ENCODE results near the gene RSAD2. TPM values are rescaled to one million over a fixed set of nuclear protein-coding genes. Genes with fewer than 3 reads are reported as not detected.

The RSAD2 gene
- total and polyA plus RNA-seq, 2 of the 4 experiments (the other 2 are of a cell fraction), result not detected

DNA sequence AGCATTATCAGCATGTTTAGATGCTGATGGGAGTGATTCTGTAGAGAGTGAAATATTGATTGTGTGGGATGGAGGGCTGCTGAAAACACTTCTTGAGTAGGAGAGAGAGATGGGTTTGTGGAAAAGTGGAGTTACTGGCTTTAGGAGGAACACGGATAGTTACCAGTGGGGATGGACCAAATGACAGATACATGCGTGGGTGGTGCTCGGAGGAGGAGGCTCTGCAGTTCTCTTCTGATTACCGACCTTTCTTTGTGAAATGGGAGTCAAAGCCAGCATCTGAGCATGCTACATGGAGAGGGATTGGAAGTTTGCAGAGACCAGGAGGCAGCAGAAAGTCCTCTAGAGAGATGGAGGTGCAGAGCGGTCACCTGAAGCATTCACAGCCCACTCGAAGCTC, 65.9 kb downstream of the RSAD2 start:
- no peak overlapping the region for H2AK9ac ChIP-seq (replicated peaks; ENCODE audit: low read depth, low read length, poor library complexity)
- H3K4me2 ChIP-seq (ENCODE audit: low read depth, low read length), result no peak overlapping the region
- ChIA-PET CTCF (no interaction called here), POLR2A (ENCODE audit: unreplicated experiment) (no interaction called here)
- H3K4me1 ChIP-seq (ENCODE audit: control insufficient read depth, insufficient read depth, low read length), result no peaks in the 10 kb centered on the region
- ATAC-seq (ENCODE audit: low read depth), result no peak
- peaks cover 8% of the 10 kb centered on the region for H3K27me3 ChIP-seq (ENCODE audit: control insufficient read depth, insufficient read depth, low read length)
- no peak overlapping the region for H4K91ac ChIP-seq (ENCODE audit: insufficient read depth, low read depth, low read length)
- no TSS peak for BruUV-seq (replicated peaks)
- no peak overlapping the region for H3K4me3 ChIP-seq (ENCODE audit: insufficient read depth, low read depth, low read length)
- no peak overlapping the region for H3K27ac ChIP-seq (ENCODE audit: insufficient read depth, low read length)
- H2BK120ac ChIP-seq (ENCODE audit: low read depth, low read length), result no peak overlapping the region
- in situ Hi-C loops (cut with MboI; ENCODE audit: low sequenced_read_pairs), result no loop called here
- H3K18ac ChIP-seq (ENCODE audit: low read depth, low read length), result no peak overlapping the region
- H3K36me3 ChIP-seq (ENCODE audit: control insufficient read depth, insufficient read depth, low read length), result no peaks in the 10 kb centered on the region
- no peak overlapping the region for H2BK5ac ChIP-seq (ENCODE audit: low read depth, low read length, poor library complexity, severe bottlenecking)
- intact Hi-C loops (cut with micrococcal nuclease), result no loop called here
- no peak overlapping the region for H3K23ac ChIP-seq (ENCODE audit: low read depth, low read length)
- TF ChIP-seq MAZ (IDR thresholded peaks at IDR 0.05; ENCODE audit: borderline replicate concordance, low read depth, low read length), result no peak
- no peak for TF ChIP-seq CHD1 (IDR thresholded peaks at IDR 0.05; ENCODE audit: low read depth, low read length)
- no peak for TF ChIP-seq NFE2L2 (IDR thresholded peaks at IDR 0.05; ENCODE audit: low read depth, low read length)
- no peak for TF ChIP-seq RCOR1 (IDR thresholded peaks at IDR 0.05; ENCODE audit: insufficient replicate concordance, low read length)
- no peak for TF ChIP-seq MXI1 (IDR thresholded peaks at IDR 0.05; ENCODE audit: borderline replicate concordance, low read depth, low read length)
- no peak for TF ChIP-seq RFX5 (IDR thresholded peaks at IDR 0.05; ENCODE audit: low read depth, low read length)
- TF ChIP-seq POLR2A (IDR thresholded peaks at IDR 0.05; ENCODE audit: low read depth, low read length), result no peak
- no peak for TF ChIP-seq SMC3 (IDR thresholded peaks at IDR 0.05; ENCODE audit: low read depth, low read length)
- no peak for TF ChIP-seq MAFK (IDR thresholded peaks at IDR 0.05; ENCODE audit: low read depth, low read length)
- H3K56ac ChIP-seq (ENCODE audit: extremely low read depth, insufficient read depth, low read length), result no peak overlapping the region
- no peak overlapping the region for H2BK15ac ChIP-seq (ENCODE audit: low read depth, low read length)
- no peak overlapping the region for H3K9ac ChIP-seq (ENCODE audit: low read depth, low read length)
- no peaks in the 10 kb centered on the region; the same call in 1 of the 2 replicates for H3K9me1 ChIP-seq (ENCODE audit: insufficient read depth, low read length)
- H2AFZ ChIP-seq (replicated peaks; ENCODE audit: low read length, poor library complexity), result no peak overlapping the region
- no peak overlapping the region for H4K5ac ChIP-seq (ENCODE audit: low read depth, low read length)
- WGBS, 2 experiments (ENCODE audit: extremely low coverage in 2 of 2, insufficient read length in 1 of 2), result 82% methylated on average over 5 of the region's 6 CpGs; no CpG with 5 or more reads in 1 of the 2 experiments
- no peak overlapping the region for H3K4ac ChIP-seq (ENCODE audit: low read depth, low read length)
- no peak overlapping the region for H3K14ac ChIP-seq (replicated peaks; ENCODE audit: low read depth, low read length)
- no peak overlapping the region for H4K8ac ChIP-seq (ENCODE audit: low read depth in 2 of 2, low read length in 2 of 2)
- dilution Hi-C loops (cut with HindIII; ENCODE audit: low sequenced_read_pairs, unreplicated experiment), result no loop called here
- no peaks in the 10 kb centered on the region for H4K20me1 ChIP-seq (ENCODE audit: insufficient read depth, low read length)
- no peaks in the 10 kb centered on the region for H3K9me3 ChIP-seq (ENCODE audit: control insufficient read depth, insufficient read depth, low read length)
- no peak for DNase-seq
- H2AK5ac ChIP-seq (ENCODE audit: low read depth, low read length), result no peak overlapping the region
- no peak overlapping the region for H2BK20ac ChIP-seq (ENCODE audit: low read depth, low read length)
- no peaks in the 10 kb centered on the region for H3K79me1 ChIP-seq (ENCODE audit: low read depth in 1 of 2, low read length in 2 of 2)

Measured in IMR-90 (cell line).